Esophagus muscularis mucosa (tissue), 4 donors: ENCODE results near the gene LSM10. TPM values are rescaled to one million over a fixed set of nuclear protein-coding genes. Genes with fewer than 3 reads are reported as not detected.

ENCODE experiments used
- DNase-seq: peaks from one replicate; pipeline ENCODE4 v3.0.0-alpha.2; 2017; ENCODE audit errors: extremely low spot score
- H3K27ac ChIP-seq, 4 donors: fragments of 200-600 bp; sonication (generic); replicated peaks in 1 of 4; 1 replicate in 3 of 4; 2 replicates in 1 of 4; pipeline ENCODE4 v1.5.1; 2016 to 2019; ENCODE audit warnings: mild to moderate bottlenecking in 1 of 4
- H3K27me3 ChIP-seq, 4 donors: fragments of 200-600 bp; sonication (generic); one replicate each; pipeline versions ENCODE4 v1.5.1 to v1.6.0; 2016 to 2019
- H3K36me3 ChIP-seq, 4 donors: fragments of 200-600 bp; sonication (generic); one replicate each; pipeline ENCODE4 v1.5.1; 2016 to 2019
- H3K4me1 ChIP-seq, 4 donors: fragments of 200-600 bp; sonication (generic); one replicate each; pipeline ENCODE4 v1.5.1; 2016 to 2019
- H3K4me3 ChIP-seq, 4 donors: fragments of 200-600 bp; sonication (generic); 1 replicate in 2 of 4; 2 replicates in 2 of 4; pipeline ENCODE4 v1.5.1; 2016 to 2019; ENCODE audit warnings: mild to moderate bottlenecking in 4 of 4, moderate library complexity in 1 of 4
- H3K9me3 ChIP-seq, 4 donors: fragments of 200-600 bp; sonication (generic); 1 replicate in 3 of 4; 2 replicates in 1 of 4; pipeline ENCODE4 v1.5.1; 2016 to 2019
- CTCF ChIP-seq, 3 experiments: fragments of 200-600 bp in 2 of 3; fragments of 450-650 bp in 1 of 3; sonication (generic) in 2 of 3; IDR thresholded peaks; one replicate each; pipeline ENCODE4 v1.5.1; 2017 to 2019; ENCODE audit warnings: antibody characterized with exemption in 3 of 3, mild to moderate bottlenecking in 2 of 3, moderate library complexity in 1 of 3
- EP300 ChIP-seq: sonication (generic); formaldehyde crosslinking; IDR thresholded peaks from one replicate; pipeline ENCODE4 v1.6.1; 2017; ENCODE audit warnings: antibody characterized with exemption
- POLR2A ChIP-seq: fragments of 450-650 bp; IDR thresholded peaks from one replicate; pipeline ENCODE4 v1.6.1; 2017; ENCODE audit warnings: antibody characterized with exemption, moderate library complexity, mild to moderate bottlenecking, low read depth
- POLR2AphosphoS5 ChIP-seq, 2 donors: sonication (generic); formaldehyde crosslinking; IDR thresholded peaks; one replicate each; pipeline ENCODE4 v1.6.1; 2017; ENCODE audit warnings: antibody characterized with exemption in 2 of 2
- WGBS: methylation state at CpG from one replicate; pipeline ENCODE4 v1.1.5; 2018; 5-methylcytosine and 5-hydroxymethylcytosine counted together
- intact Hi-C: fragments of 100-400 bp; cut with DNase I; formaldehyde crosslinking; loops from one replicate; pipeline ENCODE4 v1.15.1; 2023
- total RNA-seq, 4 donors: library from RNA; depleted of rRNA; stranded (reverse); fragments of >200 nt; gene quantifications; one replicate each; pipeline versions ENCODE4 v1.1.0 to v1.2.1, GENCODE V29; 2016

LSM10 gene
- total RNA-seq, 4 donors from 2014 or later: 42.2 to 64.5 (median 59.5) TPM

GRCh38 chr1:36387141-36387949 is 10.4 kb downstream of the LSM10 start:
- Histone ChIP-seq H3K4me1 (peaks cover 46 to 68% (median 64%) of the 10 kb centered on the region in 4 donors), H3K27me3 (no peaks in the 10 kb centered on the region), H3K4me3 (peak overlapping the region; percentile 79 to 99 (median 88)), H3K27ac (peak overlapping the region; percentile 93 to 99 (median 97)), H3K9me3 (no peaks in the 10 kb centered on the region), H3K36me3 (peaks cover 6 to 28% (median 25%) of the 10 kb centered on the region in 4 donors)
- WGBS: 25% methylated on average over 10 of the region's 10 CpGs
- TF ChIP-seq POLR2AphosphoS5 (IDR thresholded peaks at IDR 0.05) (peak in 1 of 2 donors; percentile 31), EP300 (no peak), POLR2A (no peak)
- intact Hi-C loops: loop anchor here (10.0 kb wide), 1 partner anchor 233 kb away; the partner anchor contains the start of gene MAP7D1
- DNase-seq: no peak

- Histone ChIP-seq H3K9me3 (no peaks in the 10 kb centered on the region), H3K36me3 (peaks cover 4 to 20% (median 16%) of the 10 kb centered on the region in 4 donors), H3K27me3 (no peaks in the 10 kb centered on the region), H3K27ac (peak overlapping the region; percentile 93 to 99 (median 97)), H3K4me3 (peak overlapping the region; percentile 79 to 99 (median 88)), H3K4me1 (peaks cover 52 to 77% (median 71%) of the 10 kb centered on the region in 4 donors)
- intact Hi-C loops: loop anchor here (10.0 kb wide), 1 partner anchor 232 kb away; the partner anchor contains the start of gene MAP7D1
- DNase-seq: peak; percentile 99
- WGBS: 1% methylated on average over 8 of the region's 14 CpGs
- TF ChIP-seq POLR2A: peak; percentile 69
- TF ChIP-seq POLR2AphosphoS5 (IDR thresholded peaks at IDR 0.05): peak; percentile 98 to 99
- peak; percentile 55 for TF ChIP-seq EP300
- no peak for TF ChIP-seq CTCF (IDR thresholded peaks at IDR 0.05)
Measured at GRCh38 chr1:36386265-36387140, 11.2 kb downstream of the LSM10 start.

GRCh38 chr1:36385410-36386264 is 12.1 kb downstream of the LSM10 start, which contains the start of gene STK40:
Gene STK40, minus strand, starts transcription at chr1:36385924. Its CDS starts 24,592 bp downstream, at chr1:36361332.
- no peak for TF ChIP-seq EP300
- no peak for TF ChIP-seq CTCF (IDR thresholded peaks at IDR 0.05)
- TF ChIP-seq POLR2AphosphoS5 (IDR thresholded peaks at IDR 0.05): peak; percentile 76 to 89
- peak; percentile 89 for TF ChIP-seq POLR2A
- Histone ChIP-seq H3K4me3 (peak within 1 kb of the TSS; percentile 79 to 99 (median 88)), H3K27me3 (no peaks in the 10 kb centered on the region), H3K9me3 (no peaks in the 10 kb centered on the region), H3K4me1 (peaks cover 56 to 86% (median 80%) of the 10 kb centered on the region in 4 donors), H3K27ac (peak within 1 kb of the TSS; percentile 93 to 99 (median 97)), H3K36me3 (peaks cover 0 to 11% (median 7%) of the 10 kb centered on the region in 4 donors)
- under 1% methylated on average over 19 of the region's 82 CpGs for WGBS
- intact Hi-C loops: loop anchor here (10.0 kb wide), 1 partner anchor 231 kb away; the partner anchor contains the start of gene MAP7D1
- DNase-seq: peak; percentile 99

GRCh38 chr1:36384542-36385409 is 12.9 kb downstream of the LSM10 start:
- TF ChIP-seq POLR2A: peak; percentile 13
- TF ChIP-seq EP300: no peak
- no peak for TF ChIP-seq CTCF (IDR thresholded peaks at IDR 0.05)
- no peak for TF ChIP-seq POLR2AphosphoS5 (IDR thresholded peaks at IDR 0.05)
- H3K36me3 ChIP-seq: peaks cover 0 to 2% (median under 1%) of the 10 kb centered on the region in 4 donors
- peaks cover 56 to 87% (median 84%) of the 10 kb centered on the region in 4 donors for H3K4me1 ChIP-seq
- intact Hi-C loops: loop anchor here (10.0 kb wide), 1 partner anchor 230 kb away; the partner anchor contains the start of gene MAP7D1
- H3K9me3 ChIP-seq: no peaks in the 10 kb centered on the region
- no peaks in the 10 kb centered on the region for H3K27me3 ChIP-seq
- WGBS: 3% methylated on average over 22 of the region's 25 CpGs
- no peak for DNase-seq
- H3K4me3 ChIP-seq: peak overlapping the region; percentile 79 to 99 (median 88)
- peak overlapping the region; percentile 93 to 99 (median 97) for H3K27ac ChIP-seq
